ENCODE measurements around the gene ABL2.

ABL2 gene

GRCh38 chr1:179156026-179156425 is 73.5 kb downstream of the ABL2 start:
- TF ChIP-seq CTCF (IDR thresholded peaks at IDR 0.05; ENCODE audit: borderline replicate concordance, insufficient read depth, low read depth, low read length), result no peak
- no peak overlapping the region for H3K4me3 ChIP-seq (ENCODE audit: low read depth, low read length)

- TF ChIP-seq CTCF (IDR thresholded peaks at IDR 0.05; ENCODE audit: borderline replicate concordance, insufficient read depth, low read depth, low read length), result no peak
- H3K4me3 ChIP-seq (ENCODE audit: low read depth, low read length), result no peak overlapping the region
Observed at GRCh38 chr1:179155615-179156014, 73.9 kb downstream of the ABL2 start.

- TF ChIP-seq CTCF (IDR thresholded peaks at IDR 0.05; ENCODE audit: borderline replicate concordance, insufficient read depth, low read depth, low read length), result no peak
- no peak overlapping the region for H3K4me3 ChIP-seq (ENCODE audit: low read depth, low read length)
Observed at GRCh38 chr1:179154437-179154836, 75.0 kb downstream of the ABL2 start.

- no peak overlapping the region for H3K4me3 ChIP-seq (ENCODE audit: low read depth, low read length)
- TF ChIP-seq CTCF (IDR thresholded peaks at IDR 0.05; ENCODE audit: borderline replicate concordance, insufficient read depth, low read depth, low read length), result no peak
Observed at GRCh38 chr1:179153217-179153616, 76.3 kb downstream of the ABL2 start.

- H3K4me3 ChIP-seq (ENCODE audit: low read depth, low read length), result no peak overlapping the region
- TF ChIP-seq CTCF (IDR thresholded peaks at IDR 0.05; ENCODE audit: borderline replicate concordance, insufficient read depth, low read depth, low read length), result no peak
Observed at GRCh38 chr1:179151908-179152682, 77.4 kb downstream of the ABL2 start.

GRCh38 chr1:179146911-179147310 is 82.6 kb downstream of the ABL2 start:
- no peak for TF ChIP-seq CTCF (IDR thresholded peaks at IDR 0.05; ENCODE audit: borderline replicate concordance, insufficient read depth, low read depth, low read length)
- no peak overlapping the region for H3K4me3 ChIP-seq (ENCODE audit: low read depth, low read length)

- TF ChIP-seq CTCF (IDR thresholded peaks at IDR 0.05; ENCODE audit: borderline replicate concordance, insufficient read depth, low read depth, low read length), result no peak
- H3K4me3 ChIP-seq (ENCODE audit: low read depth, low read length), result no peak overlapping the region
Observed at GRCh38 chr1:179146476-179146875, 83.0 kb downstream of the ABL2 start.
